ENCODE results near the gene CLEC16A. TPM values are rescaled to one million over a fixed set of nuclear protein-coding genes. Genes with fewer than 3 reads are reported as not detected.

CLEC16A gene
- total RNA-seq, 4 donors from 2014 or later, result 7.6 to 65.6 (median 28.0) TPM

GRCh38 chr16:10930755-10931093 is 13.6 kb upstream of the CLEC16A start:
- TF ChIP-seq, protein P1, sequence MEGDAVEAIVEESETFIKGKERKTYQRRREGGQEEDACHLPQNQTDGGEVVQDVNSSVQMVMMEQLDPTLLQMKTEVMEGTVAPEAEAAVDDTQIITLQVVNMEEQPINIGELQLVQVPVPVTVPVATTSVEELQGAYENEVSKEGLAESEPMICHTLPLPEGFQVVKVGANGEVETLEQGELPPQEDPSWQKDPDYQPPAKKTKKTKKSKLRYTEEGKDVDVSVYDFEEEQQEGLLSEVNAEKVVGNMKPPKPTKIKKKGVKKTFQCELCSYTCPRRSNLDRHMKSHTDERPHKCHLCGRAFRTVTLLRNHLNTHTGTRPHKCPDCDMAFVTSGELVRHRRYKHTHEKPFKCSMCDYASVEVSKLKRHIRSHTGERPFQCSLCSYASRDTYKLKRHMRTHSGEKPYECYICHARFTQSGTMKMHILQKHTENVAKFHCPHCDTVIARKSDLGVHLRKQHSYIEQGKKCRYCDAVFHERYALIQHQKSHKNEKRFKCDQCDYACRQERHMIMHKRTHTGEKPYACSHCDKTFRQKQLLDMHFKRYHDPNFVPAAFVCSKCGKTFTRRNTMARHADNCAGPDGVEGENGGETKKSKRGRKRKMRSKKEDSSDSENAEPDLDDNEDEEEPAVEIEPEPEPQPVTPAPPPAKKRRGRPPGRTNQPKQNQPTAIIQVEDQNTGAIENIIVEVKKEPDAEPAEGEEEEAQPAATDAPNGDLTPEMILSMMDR (IDR thresholded peaks at IDR 0.05), result no peak
- no peak for TF ChIP-seq POLR2A (IDR thresholded peaks at IDR 0.05)
- no peak overlapping the region for H3K27ac ChIP-seq
- no peaks in the 10 kb centered on the region for H3K27me3 ChIP-seq
- DNase-seq, result no peak
- no peak overlapping the region for H3K4me3 ChIP-seq
- no peaks in the 10 kb centered on the region for H3K4me1 ChIP-seq
- no peaks in the 10 kb centered on the region for H3K36me3 ChIP-seq
- no peaks in the 10 kb centered on the region for H3K9me3 ChIP-seq
- intact Hi-C loops (cut with DNase I; ENCODE audit: low total_unique reads), result no loop called here

DNA sequence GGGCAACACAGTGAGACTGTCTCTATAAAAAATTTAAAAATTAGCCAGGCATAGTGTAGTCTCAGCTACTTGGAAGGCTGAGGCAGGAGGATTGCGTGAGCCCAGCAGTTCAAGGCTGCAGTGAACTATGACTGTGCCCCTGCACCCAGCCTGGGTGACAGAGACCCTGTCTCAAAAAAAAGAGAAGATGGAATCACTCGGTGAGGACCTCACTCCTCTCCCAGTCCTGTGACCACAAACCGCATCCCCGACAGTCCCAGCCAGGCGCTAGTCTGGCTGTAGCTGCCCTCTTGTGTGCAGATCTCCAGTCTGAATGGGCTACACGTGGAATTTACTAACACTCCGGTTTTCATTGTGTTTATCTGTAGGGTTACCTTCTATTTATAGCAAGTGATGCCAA is 13.2 kb upstream of the CLEC16A start:
- Histone ChIP-seq H3K9me3 (no peaks in the 10 kb centered on the region), H3K27ac (no peak overlapping the region), H3K36me3 (no peaks in the 10 kb centered on the region), H3K4me3 (no peak overlapping the region), H3K27me3 (no peaks in the 10 kb centered on the region), H3K4me1 (no peaks in the 10 kb centered on the region)
- DNase-seq, result no peak
- TF ChIP-seq, protein P1 (IDR thresholded peaks at IDR 0.05), result no peak
- TF ChIP-seq POLR2A (IDR thresholded peaks at IDR 0.05), result no peak
- intact Hi-C loops (cut with DNase I; ENCODE audit: low total_unique reads), result no loop called here

DNA sequence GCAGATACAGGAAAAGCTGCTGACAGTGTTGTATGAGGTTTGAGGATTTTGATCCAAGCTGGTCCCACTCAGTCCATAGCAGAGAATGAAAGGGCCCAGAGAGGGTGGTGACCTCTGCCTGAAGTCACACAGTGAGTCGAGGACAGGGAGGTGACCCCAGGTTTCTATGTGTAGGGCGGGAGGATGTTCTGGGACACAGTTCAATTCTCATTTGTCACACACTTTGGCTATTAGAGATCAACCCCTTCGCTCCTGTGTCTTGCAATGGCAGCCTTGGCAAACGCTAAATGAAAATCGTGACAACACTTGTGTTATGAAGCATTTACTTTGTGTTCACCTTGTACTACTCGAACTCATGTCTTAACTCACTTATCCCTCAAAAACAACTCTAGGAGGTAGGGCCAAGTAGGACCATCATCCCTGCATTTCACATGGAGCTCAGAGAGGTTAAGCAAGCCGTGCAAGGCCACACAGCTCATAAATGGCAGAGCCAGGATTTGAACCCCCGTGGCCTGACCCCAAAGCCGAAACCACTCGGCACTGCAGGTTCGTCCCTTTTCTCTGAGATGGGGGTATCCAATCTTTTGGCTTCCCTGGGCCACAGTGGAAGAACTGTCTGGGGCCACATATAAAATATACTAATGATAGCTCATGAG is 12.3 kb upstream of the CLEC16A start:
- Histone ChIP-seq H3K27me3 (no peaks in the 10 kb centered on the region), H3K9me3 (no peaks in the 10 kb centered on the region), H3K36me3 (no peaks in the 10 kb centered on the region), H3K4me1 (peaks cover 0 to 3% of the 10 kb centered on the region in 2 donors), H3K4me3 (no peak overlapping the region), H3K27ac (no peak overlapping the region)
- DNase-seq, result no peak
- no peak for TF ChIP-seq POLR2A (IDR thresholded peaks at IDR 0.05)
- TF ChIP-seq, protein P1 (IDR thresholded peaks at IDR 0.05), result no peak
- intact Hi-C loops (cut with DNase I; ENCODE audit: low total_unique reads), result no loop called here

DNA sequence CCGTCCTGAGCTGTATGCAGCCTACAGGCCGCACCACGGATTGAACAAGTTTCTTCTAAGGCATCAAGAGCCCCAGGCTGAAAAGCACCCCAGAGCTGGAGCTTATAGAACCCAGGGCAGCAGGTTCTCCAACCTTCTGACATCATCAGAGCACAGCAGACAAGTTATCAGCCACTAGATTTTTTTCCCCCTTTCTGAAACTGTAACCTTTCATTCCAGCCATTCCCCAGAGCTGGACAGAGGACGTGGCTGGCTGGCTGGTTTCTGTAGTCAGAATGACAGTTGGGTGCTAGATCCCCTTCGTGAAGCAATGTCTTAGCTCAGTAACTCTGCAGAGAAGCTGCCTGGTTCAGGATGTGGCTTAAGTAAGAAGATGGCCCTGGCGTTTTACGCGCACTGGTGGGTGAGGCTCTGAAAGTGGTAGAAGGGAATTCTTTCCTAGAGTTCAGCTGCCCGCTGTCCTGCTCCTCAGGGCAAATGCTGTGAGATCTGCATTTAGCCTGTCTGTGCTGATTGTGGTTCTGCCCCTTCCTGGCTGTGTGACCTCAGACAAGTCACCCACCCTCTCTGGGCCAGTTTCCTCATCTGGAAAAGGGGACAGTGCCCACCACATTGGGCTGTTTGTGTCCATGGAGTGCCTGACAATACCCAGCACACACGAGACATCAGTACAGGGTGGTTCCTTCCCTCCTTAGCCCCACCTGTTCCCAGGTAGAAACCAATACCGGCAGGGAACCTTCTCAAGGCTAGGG is 11.2 kb upstream of the CLEC16A start:
- H3K4me1 ChIP-seq, result peaks cover 0 to 14% of the 10 kb centered on the region in 2 donors

DNA sequence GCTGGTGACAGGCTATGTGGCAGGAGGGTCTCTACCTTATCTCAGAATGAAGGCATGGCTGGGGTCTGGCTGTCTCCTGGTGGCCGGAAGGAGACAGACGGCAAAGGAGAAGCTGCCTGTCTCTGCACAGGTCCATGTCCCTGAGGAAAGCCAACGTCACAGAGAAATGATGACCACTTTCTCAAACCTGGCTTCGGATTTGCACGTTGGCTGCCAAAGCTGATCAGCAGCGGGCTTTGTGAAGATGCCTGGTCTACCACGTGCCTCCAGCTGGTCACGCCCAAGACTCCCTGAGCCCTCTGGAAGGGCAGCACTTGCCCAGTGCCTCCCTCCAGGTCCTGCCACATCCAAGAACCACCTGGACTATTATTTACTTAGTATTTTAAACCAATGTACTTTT is 10.5 kb upstream of the CLEC16A start:
- no peaks in the 10 kb centered on the region for H3K9me3 ChIP-seq
- no peaks in the 10 kb centered on the region for H3K27me3 ChIP-seq
- intact Hi-C loops (cut with DNase I; ENCODE audit: low total_unique reads), result no loop called here
- H3K4me1 ChIP-seq, result peaks cover 0 to 21% of the 10 kb centered on the region in 2 donors
- no peak for DNase-seq
- H3K27ac ChIP-seq, result no peak overlapping the region
- H3K4me3 ChIP-seq, result no peak overlapping the region
- TF ChIP-seq, protein P1 (IDR thresholded peaks at IDR 0.05), result no peak
- TF ChIP-seq POLR2A (IDR thresholded peaks at IDR 0.05), result no peak
- no peaks in the 10 kb centered on the region for H3K36me3 ChIP-seq

More for the DNA sequence above, 11.2 kb upstream of the CLEC16A start:
- no peak overlapping the region for H3K4me3 ChIP-seq
- intact Hi-C loops (cut with DNase I; ENCODE audit: low total_unique reads), result no loop called here
- no peaks in the 10 kb centered on the region for H3K36me3 ChIP-seq
- no peaks in the 10 kb centered on the region for H3K27me3 ChIP-seq
- no peak for DNase-seq
- H3K9me3 ChIP-seq, result no peaks in the 10 kb centered on the region
- TF ChIP-seq, protein P1 (IDR thresholded peaks at IDR 0.05), result no peak
- no peak for TF ChIP-seq POLR2A (IDR thresholded peaks at IDR 0.05)
- H3K27ac ChIP-seq, result no peak overlapping the region
